Activated CD4-positive, alpha-beta T cell treated with anti-CD3 and anti-CD28 coated beads, Interleukin-2, amount 10 ng/mL, durations not matched to agents 7 days and 5 days (primary cell): ENCODE measurements around the gene HMHB1. TPM values are rescaled to one million over a fixed set of nuclear protein-coding genes. Genes with fewer than 3 reads are reported as not detected.
A peak's percentile ranks its signal among the peaks of the same experiment; 100 is the strongest.
"Not testable (repeated sequence)": the region's sequence is repeated elsewhere in the genome, so short reads cannot be mapped to it uniquely, and the experiment has no call there.

ENCODE experiments used
- CTCF ChIA-PET: fragments of 350-600 bp; sonication (Branson Sonifier 250); formaldehyde crosslinking; loops from one replicate; lab custom pipeline; 2021; ENCODE audit warnings: antibody characterized with exemption; lab: Charles Lee
- POLR2A ChIA-PET: fragments of 350-600 bp; sonication (Branson Sonifier 250); formaldehyde crosslinking; loops from one replicate; lab custom pipeline; 2021; ENCODE audit warnings: antibody characterized with exemption; lab: Charles Lee
- DNase-seq: peaks from one replicate; pipeline ENCODE4 v3.0.0-alpha.2; 2020
- H3K27ac Mint-ChIP-seq: one replicate; pipeline ENCODE4 v1.8.0; 2021; ENCODE audit warnings: mild to moderate bottlenecking, moderate library complexity, mixed read lengths
- H3K27me3 Mint-ChIP-seq: one replicate; pipeline ENCODE4 v1.8.0; 2021; ENCODE audit warnings: mixed read lengths
- H3K36me3 Mint-ChIP-seq: one replicate; pipeline ENCODE4 v1.8.0; 2021; ENCODE audit warnings: low read depth, mixed read lengths
- H3K4me1 Mint-ChIP-seq: one replicate; pipeline ENCODE4 v1.8.0; 2021; ENCODE audit warnings: mixed read lengths
- H3K4me3 Mint-ChIP-seq: one replicate; pipeline ENCODE4 v1.8.0; 2021; ENCODE audit warnings: mild to moderate bottlenecking, moderate library complexity, mixed read lengths
- H3K9me3 Mint-ChIP-seq: one replicate; pipeline ENCODE4 v1.8.0; 2021; ENCODE audit warnings: mixed read lengths
- total RNA-seq, 2 experiments: library from RNA; stranded (reverse); gene quantifications; one replicate each; pipeline ENCODE4 v1.2.3, GENCODE V29; 2021

Gene HMHB1
- total RNA-seq, 2 experiments from 2014 or later: not detected

DNA sequence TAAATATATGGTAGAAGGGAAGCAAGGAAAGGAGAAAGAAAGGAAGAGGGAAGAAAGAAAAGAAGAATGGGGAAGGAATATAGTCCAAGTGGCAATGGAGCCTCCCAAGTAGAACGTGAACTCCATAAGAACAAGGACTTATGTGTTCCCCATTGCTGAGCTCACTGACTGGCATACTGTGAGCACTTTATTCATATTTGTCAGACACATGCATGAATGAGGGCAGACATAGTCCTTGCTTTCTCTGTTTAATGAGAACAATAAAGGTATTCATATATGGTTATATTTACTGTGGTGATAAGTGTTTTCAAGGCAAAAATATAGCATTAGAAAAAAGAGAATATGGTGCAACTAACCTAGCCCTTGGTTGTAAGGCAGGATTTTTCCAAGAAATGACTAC lies 23.6 kb upstream of the HMHB1 start:
- Mint-ChIP-seq H3K9me3 (no peaks in the 10 kb centered on the region), H3K4me3 (no peak overlapping the region), H3K36me3 (no peaks in the 10 kb centered on the region), H3K27ac (no peak overlapping the region), H3K27me3 (peaks cover 3% of the 10 kb centered on the region), H3K4me1 (peaks cover 9% of the 10 kb centered on the region)
- no peak for DNase-seq
- ChIA-PET POLR2A (no interaction called here), CTCF (no interaction called here)

DNA sequence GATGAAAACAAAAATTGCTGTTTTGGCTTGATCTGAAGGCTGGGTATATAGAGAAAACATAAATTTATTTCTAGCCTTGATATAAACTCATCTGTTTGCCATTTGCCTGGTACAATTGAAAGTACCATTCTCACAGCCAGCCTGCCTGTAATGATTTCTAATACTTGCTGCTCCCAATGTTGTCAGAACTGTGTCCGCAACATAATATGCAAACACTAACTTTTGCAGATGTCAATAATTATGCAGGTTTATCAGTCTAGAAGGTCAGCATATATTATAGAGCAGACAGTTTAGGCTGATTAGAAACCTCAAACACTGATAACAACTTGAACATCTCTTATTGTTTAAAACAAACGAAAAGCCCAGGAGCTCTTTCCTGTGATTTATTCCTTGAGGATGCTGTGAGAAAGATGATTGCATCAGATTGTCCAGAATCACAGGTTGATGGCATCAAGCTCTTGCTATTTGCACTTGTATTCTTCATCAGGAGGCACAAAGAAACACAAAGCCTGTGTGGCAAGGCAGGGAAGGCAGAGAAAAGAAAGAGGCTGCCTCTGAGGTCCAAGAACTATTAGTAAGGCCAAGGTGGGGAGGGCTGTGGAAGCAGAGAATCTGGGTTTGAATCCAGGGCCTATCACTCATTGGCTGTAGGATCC lies 21.4 kb upstream of the HMHB1 start:
- no peaks in the 10 kb centered on the region for H3K36me3 Mint-ChIP-seq
- no peaks in the 10 kb centered on the region for H3K9me3 Mint-ChIP-seq
- H3K27me3 Mint-ChIP-seq: peaks cover 3% of the 10 kb centered on the region
- H3K4me1 Mint-ChIP-seq: peaks cover 9% of the 10 kb centered on the region
- POLR2A ChIA-PET: no interaction called here
- H3K4me3 Mint-ChIP-seq: no peak overlapping the region
- CTCF ChIA-PET: interaction anchor here (0.6 kb wide), 1 partner anchor 477 kb away, joined by 3 read pairs; no protein-coding TSS in a partner anchor
- no peak overlapping the region for H3K27ac Mint-ChIP-seq
- DNase-seq: no peak

DNA sequence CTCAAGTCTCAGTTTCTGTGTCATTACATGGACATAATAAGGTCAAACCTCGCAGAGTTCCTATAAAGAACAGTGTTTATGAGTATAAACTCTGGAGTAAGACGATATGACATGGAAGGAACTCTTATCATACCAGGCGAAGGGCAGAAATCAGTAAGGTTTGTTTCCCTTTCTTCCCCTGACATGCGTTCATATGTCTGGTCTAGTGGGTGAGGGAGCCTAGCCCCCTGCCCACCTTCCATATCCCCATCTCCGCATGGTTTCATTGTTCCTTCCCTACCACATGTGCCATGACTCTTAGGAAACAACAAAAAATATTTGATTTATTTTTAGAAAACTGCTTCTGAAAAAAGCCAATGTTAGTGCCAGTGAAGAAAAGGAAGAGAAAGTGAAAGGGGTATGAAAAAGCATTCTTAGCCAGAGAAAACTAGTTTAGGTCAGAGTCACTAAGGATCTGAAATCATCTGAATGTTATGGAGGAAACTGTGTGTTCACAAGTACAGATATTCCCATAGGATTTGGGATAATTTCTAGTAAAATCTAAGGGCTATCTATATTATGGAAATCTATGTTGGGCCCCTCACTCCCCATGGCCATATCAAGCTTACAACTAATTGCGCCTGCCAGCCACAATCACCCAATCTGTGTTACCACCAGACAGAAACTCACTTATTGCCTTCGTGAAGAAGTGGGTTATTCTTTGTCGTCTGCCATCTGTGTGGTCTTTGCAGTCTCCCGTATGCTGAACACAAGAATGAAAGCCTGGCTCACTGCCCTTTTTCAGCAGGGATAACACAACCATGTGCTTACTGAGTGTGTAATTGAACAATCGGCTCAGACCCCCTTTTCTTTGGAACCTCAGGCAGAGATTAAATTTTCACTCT lies 19.9 kb upstream of the HMHB1 start:
- Mint-ChIP-seq H3K36me3 (no peaks in the 10 kb centered on the region), H3K4me3 (peak overlapping the region; percentile 58), H3K9me3 (no peaks in the 10 kb centered on the region), H3K27me3 (peaks cover 3% of the 10 kb centered on the region), H3K4me1 (peaks cover 9% of the 10 kb centered on the region), H3K27ac (peak overlapping the region; percentile 50)
- CTCF ChIA-PET: no interaction called here
- POLR2A ChIA-PET: no interaction called here
- DNase-seq: no peak

DNA sequence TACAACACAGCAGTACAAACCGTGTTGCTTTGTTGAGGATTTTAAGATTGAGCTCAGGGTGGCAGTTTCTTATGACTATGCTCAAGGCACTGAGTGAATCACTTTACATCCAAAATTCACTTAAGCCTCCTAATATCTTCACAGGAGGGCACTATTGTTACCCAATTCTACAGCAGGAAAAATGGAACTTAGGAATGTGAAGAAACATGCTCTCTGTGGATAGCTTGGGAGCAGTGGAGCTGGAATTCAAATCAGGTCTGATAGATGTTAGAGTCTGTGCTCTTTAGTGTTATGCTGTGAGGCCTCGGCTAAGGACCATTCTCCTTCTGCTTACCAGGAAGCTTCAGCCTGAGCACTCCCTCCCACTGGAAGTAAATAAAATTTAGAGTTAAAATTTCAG lies 18.7 kb upstream of the HMHB1 start:
- Mint-ChIP-seq H3K4me1 (peaks cover 9% of the 10 kb centered on the region), H3K27me3 (peaks cover 3% of the 10 kb centered on the region), H3K4me3 (no peak overlapping the region), H3K36me3 (no peaks in the 10 kb centered on the region), H3K27ac (no peak overlapping the region), H3K9me3 (no peaks in the 10 kb centered on the region)
- POLR2A ChIA-PET: no interaction called here
- CTCF ChIA-PET: no interaction called here
- DNase-seq: no peak

DNA sequence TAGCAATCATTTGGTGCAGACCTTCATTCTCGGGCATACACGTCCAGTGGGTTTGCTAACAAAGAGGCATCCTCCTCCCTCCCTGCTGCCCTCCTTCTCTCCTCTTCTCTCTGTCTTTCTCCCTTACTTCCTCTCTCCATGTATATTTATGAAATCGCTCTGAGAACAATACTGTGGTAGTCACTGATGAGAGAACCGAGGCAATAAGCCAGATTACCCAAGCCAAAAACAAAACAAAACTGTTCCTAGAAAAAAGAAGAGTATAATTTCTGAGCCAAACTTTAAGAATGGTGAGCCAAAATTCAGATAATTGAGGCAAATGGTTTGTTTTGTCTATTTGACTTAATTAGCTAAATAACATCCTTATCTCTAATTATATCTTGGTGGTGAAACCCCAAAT lies 15.8 kb upstream of the HMHB1 start:
- CTCF ChIA-PET: no interaction called here
- Mint-ChIP-seq H3K27ac (no peak overlapping the region), H3K4me3 (no peak overlapping the region), H3K27me3 (peaks cover 3% of the 10 kb centered on the region), H3K36me3 (no peaks in the 10 kb centered on the region), H3K4me1 (peaks cover 9% of the 10 kb centered on the region), H3K9me3 (no peaks in the 10 kb centered on the region)
- DNase-seq: no peak
- POLR2A ChIA-PET: no interaction called here

DNA sequence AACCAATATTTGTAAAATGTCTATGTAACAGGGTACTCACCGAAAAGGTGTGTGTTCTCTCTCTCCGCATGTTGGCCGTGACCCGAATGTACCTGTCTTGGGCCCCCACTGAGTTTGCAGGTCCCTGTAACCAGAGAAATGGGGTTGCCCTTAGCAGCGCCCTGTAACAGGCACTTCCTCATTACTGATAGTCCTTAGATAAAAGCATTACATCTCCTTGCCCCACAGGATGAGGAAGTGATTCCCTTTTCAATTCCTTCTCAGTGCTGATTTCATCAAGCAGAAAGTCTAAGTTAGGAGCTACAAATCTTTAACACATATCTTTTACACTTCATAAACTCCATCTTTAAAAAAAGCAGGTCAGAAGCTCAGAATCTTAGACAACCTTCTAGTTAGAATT lies 15.2 kb upstream of the HMHB1 start:
- no peak for DNase-seq
- Mint-ChIP-seq H3K9me3 (no peaks in the 10 kb centered on the region), H3K4me1 (peaks cover 8% of the 10 kb centered on the region), H3K27ac (no peak overlapping the region), H3K36me3 (no peaks in the 10 kb centered on the region), H3K27me3 (peaks cover 3% of the 10 kb centered on the region), H3K4me3 (no peak overlapping the region)
- CTCF ChIA-PET: no interaction called here
- POLR2A ChIA-PET: no interaction called here

DNA sequence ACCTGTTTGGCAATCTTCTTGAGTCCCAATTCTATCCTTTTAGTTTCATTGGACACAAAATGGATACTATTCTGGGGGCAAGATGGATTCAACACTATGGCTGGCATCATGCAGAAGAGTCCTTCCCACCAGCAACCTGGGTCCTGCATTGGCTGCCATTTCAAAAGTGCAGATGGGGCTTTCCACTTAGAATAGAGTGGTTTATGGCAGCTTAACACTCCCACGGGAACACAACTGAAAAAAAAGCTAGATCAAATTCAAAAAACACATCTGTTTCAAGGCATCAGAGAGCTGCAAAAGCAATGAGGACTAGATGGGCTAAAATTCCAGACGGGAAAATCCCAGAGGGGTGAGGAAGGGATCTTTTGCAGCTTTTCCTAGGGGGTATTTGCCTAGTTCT lies 11.2 kb upstream of the HMHB1 start:
- DNase-seq: no peak
- H3K36me3 Mint-ChIP-seq: no peaks in the 10 kb centered on the region
- H3K4me1 Mint-ChIP-seq: no peaks in the 10 kb centered on the region
- H3K4me3 Mint-ChIP-seq: no peak overlapping the region
- peaks cover 2% of the 10 kb centered on the region for H3K27me3 Mint-ChIP-seq
- H3K27ac Mint-ChIP-seq: no peak overlapping the region
- CTCF ChIA-PET: interaction anchor here (0.6 to 1.0 kb wide), 2 partner anchors 37 to 819 kb away, joined by 3 read pairs; no protein-coding TSS in a partner anchor
- H3K9me3 Mint-ChIP-seq: no peaks in the 10 kb centered on the region
- POLR2A ChIA-PET: no interaction called here

DNA sequence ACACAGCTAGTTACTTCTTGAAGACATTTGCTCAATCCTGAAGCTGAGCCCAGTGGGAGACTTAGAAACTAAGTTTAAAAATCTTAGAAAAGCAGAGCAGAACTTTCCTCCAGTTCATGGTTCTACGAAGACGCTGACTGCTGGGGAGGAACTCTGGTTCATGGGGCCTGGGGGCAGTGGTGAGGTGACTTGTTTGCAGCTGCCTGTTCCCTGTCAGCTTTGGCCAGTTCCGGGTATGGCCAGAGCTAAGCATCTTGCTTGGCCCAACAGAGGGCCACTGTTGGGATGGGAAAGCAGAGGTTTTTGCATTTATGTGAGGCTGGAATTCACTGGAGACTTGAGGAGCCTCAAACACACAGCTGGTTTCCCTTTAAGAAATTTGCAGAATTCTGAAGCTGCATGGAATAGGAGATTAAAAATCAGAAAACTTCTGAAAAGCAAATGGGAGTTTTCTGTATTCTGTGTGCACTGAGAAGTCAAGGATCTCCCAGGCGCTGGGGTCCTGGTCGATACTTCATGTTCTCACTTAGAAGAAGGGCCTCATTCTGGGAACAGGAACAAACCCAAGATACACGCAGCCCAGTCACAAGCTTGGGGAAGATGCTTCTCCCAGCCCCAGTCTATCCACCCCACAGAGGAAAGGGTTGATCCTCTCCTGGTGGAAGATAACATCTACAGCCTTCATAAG lies 10.6 kb upstream of the HMHB1 start:
- no peaks in the 10 kb centered on the region for H3K36me3 Mint-ChIP-seq
- no peaks in the 10 kb centered on the region for H3K4me1 Mint-ChIP-seq
- H3K4me3 Mint-ChIP-seq: no peak overlapping the region
- H3K9me3 Mint-ChIP-seq: no peaks in the 10 kb centered on the region
- DNase-seq: no peak
- H3K27me3 Mint-ChIP-seq: peaks cover 4% of the 10 kb centered on the region
- ChIA-PET CTCF (interaction anchor here (1.3 to 1.6 kb wide), 2 partner anchors 14 to 24 kb away, joined by 3 to 4 read pairs; no protein-coding TSS in a partner anchor), POLR2A (no interaction called here)
- no peak overlapping the region for H3K27ac Mint-ChIP-seq

DNA sequence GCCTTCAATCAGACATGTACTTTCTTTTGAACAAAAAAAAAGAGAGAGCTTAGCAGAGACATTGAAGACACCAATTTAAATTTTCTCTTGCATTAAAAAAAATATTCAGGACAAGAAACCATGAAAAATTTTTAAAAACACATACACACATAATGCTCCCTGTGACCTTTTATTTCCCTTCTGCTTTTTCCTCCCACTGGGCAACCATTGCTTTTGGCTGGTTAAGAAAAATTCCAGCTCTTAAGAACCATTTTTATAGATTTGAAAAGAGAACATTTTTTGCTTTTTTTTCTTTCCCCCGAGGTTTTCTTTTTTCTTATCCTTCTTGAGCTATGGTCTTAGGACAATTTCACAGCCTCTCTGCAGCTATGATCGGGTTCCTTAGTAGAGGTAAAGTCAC lies 6.1 kb upstream of the HMHB1 start:
- DNase-seq: no peak
- no peaks in the 10 kb centered on the region for H3K9me3 Mint-ChIP-seq
- no peaks in the 10 kb centered on the region for H3K36me3 Mint-ChIP-seq
- H3K4me3 Mint-ChIP-seq: no peak overlapping the region
- peaks cover 4% of the 10 kb centered on the region for H3K27me3 Mint-ChIP-seq
- ChIA-PET CTCF (interaction anchor here (0.8 to 1.5 kb wide), 3 partner anchors 12 to 31 kb away, joined by 3 to 6 read pairs (median 5); no protein-coding TSS in a partner anchor), POLR2A (no interaction called here)
- H3K27ac Mint-ChIP-seq: no peak overlapping the region
- H3K4me1 Mint-ChIP-seq: no peaks in the 10 kb centered on the region

DNA sequence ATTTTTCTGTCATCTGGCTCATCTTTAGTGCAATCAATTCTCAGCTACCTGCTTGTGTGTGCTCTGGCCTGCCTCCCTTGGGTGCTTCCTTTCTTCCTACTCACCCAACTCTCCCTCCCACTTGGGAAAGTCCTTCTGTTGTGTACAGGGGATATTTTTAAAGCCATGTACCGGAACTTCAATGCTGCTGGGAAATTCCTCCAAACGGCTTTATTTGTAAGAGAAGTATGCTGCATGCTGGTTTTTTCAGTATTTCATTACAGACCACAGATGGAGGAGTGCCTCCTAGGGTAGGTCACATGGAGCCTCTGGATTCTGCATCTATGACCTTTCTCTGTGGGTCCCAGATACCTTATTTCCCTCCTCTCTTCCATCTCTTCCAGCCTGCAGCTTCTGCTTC lies 5.4 kb upstream of the HMHB1 start:
- ChIA-PET CTCF (no interaction called here), POLR2A (no interaction called here)
- H3K36me3 Mint-ChIP-seq: no peaks in the 10 kb centered on the region
- peaks cover 4% of the 10 kb centered on the region for H3K27me3 Mint-ChIP-seq
- peaks cover 4% of the 10 kb centered on the region for H3K4me1 Mint-ChIP-seq
- no peaks in the 10 kb centered on the region for H3K9me3 Mint-ChIP-seq
- no peak overlapping the region for H3K4me3 Mint-ChIP-seq
- DNase-seq: no peak
- no peak overlapping the region for H3K27ac Mint-ChIP-seq

DNA sequence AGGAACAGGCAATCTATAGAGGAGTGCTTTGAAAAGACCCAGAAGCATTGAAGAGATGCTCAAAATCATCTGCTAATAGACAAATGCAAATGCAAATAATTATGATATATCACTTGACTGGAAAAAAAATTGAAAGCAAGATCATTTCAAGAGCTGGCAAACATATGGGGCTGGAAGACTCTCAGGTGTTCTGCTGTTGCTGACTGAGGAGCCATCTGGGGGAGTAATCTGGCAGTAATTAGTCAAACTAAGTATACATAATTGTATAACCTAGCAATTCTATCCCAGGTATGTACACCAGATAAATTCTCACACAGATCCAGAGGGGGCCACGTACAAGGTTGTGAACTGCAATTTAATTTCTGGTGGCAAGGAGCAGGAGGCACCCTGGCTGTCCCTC lies 4.6 kb upstream of the HMHB1 start:
- Mint-ChIP-seq H3K4me3 (no peak overlapping the region), H3K9me3 (no peaks in the 10 kb centered on the region), H3K27ac (no peak overlapping the region), H3K36me3 (no peaks in the 10 kb centered on the region), H3K27me3 (peaks cover 4% of the 10 kb centered on the region), H3K4me1 (peaks cover 12% of the 10 kb centered on the region)
- no peak for DNase-seq
- CTCF ChIA-PET: no interaction called here
- POLR2A ChIA-PET: no interaction called here

DNA sequence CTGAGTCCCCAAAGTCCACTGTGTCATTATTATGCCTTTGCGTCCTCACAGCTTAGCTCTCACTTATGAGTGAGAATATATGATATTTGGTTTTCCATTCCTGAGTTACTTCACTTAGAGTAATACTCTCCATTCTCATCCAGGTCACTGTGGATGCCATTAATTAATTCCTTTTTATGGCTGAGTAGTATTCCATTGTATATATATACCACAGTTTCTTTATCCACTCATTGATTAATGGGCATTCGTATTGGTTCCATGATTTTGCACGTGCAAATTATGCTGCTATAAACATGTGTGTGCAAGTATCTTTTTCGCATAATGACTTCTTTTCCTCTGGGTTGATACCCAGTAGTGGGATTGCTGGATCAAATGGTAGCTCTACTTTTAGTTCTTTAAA lies 4.4 kb downstream of the HMHB1 start:
- H3K4me3 Mint-ChIP-seq, H3K36me3 Mint-ChIP-seq, H3K27me3 Mint-ChIP-seq, H3K9me3 Mint-ChIP-seq, H3K27ac Mint-ChIP-seq, POLR2A ChIA-PET, DNase-seq: not testable (repeated sequence)
- CTCF ChIA-PET: interaction anchor here (0.6 kb wide), 1 partner anchor 121 kb away, joined by 3 read pairs; no protein-coding TSS in a partner anchor
- H3K4me1 Mint-ChIP-seq: peaks cover 17% of the 10 kb centered on the region

DNA sequence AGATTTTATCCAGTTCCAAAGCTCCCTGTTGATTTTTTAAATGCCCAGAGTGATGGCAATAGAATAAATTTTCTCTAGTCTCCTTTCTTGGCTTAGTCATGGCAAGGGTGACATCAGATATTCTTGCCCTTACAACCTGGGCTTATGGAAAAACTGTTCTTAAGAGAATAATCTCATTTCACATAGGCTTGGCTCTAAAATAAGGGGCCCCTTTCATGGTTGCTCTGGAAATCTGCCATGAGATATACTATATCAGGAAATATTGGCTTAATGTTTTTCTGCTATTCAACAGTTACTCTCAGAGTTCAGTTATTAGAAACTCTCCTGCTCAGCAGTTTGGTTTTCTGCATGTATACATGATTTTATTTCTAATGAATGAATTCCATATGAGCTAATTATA lies 7.8 kb downstream of the HMHB1 start:
- DNase-seq: no peak
- H3K4me1 Mint-ChIP-seq: no peaks in the 10 kb centered on the region
- H3K27me3 Mint-ChIP-seq: peaks cover 3% of the 10 kb centered on the region
- H3K9me3 Mint-ChIP-seq: no peaks in the 10 kb centered on the region
- H3K4me3 Mint-ChIP-seq: no peak overlapping the region
- H3K36me3 Mint-ChIP-seq: no peaks in the 10 kb centered on the region
- H3K27ac Mint-ChIP-seq: no peak overlapping the region
- ChIA-PET CTCF (no interaction called here), POLR2A (no interaction called here)
